ENCODE measurements around the gene SRRD.
"Not testable (repeated sequence)": the region's sequence is repeated elsewhere in the genome, so short reads cannot be mapped to it uniquely, and the experiment has no call there.

Gene SRRD

GRCh38 chr22:26525946-26526564 lies 42.4 kb downstream of the SRRD start:
- no peak for DNase-seq

- DNase-seq = no peak
These were observed 43.5 kb downstream of the SRRD start for GRCh38 chr22:26527167-26527566.

GRCh38 chr22:26527574-26528465 lies 44.1 kb downstream of the SRRD start:
- DNase-seq = no peak

GRCh38 chr22:26528518-26528917 lies 44.8 kb downstream of the SRRD start:
- not testable (repeated sequence) for DNase-seq

- DNase-seq = no peak
These were observed 45.7 kb downstream of the SRRD start for GRCh38 chr22:26529345-26529744.

- no peak for DNase-seq
These were observed 50.6 kb downstream of the SRRD start for GRCh38 chr22:26534171-26534855.

GRCh38 chr22:26534874-26535602 lies 51.4 kb downstream of the SRRD start:
- no peak for DNase-seq

GRCh38 chr22:26535603-26535908 lies 51.9 kb downstream of the SRRD start:
- DNase-seq = no peak

GRCh38 chr22:26536056-26536761 lies 52.5 kb downstream of the SRRD start:
- no peak for DNase-seq

- DNase-seq = no peak
These were observed 53.1 kb downstream of the SRRD start for GRCh38 chr22:26536762-26537134.

- DNase-seq = no peak
These were observed 56.4 kb downstream of the SRRD start for GRCh38 chr22:26540119-26540518.

GRCh38 chr22:26541167-26541819 lies 57.6 kb downstream of the SRRD start:
- no peak for DNase-seq

GRCh38 chr22:26542831-26543230 lies 59.2 kb downstream of the SRRD start:
- DNase-seq = no peak
